ENCODE results near the gene FNDC3B.
"Not testable (repeated sequence)": the region's sequence is repeated elsewhere in the genome, so short reads cannot be mapped to it uniquely, and the experiment has no call there.

DNA sequence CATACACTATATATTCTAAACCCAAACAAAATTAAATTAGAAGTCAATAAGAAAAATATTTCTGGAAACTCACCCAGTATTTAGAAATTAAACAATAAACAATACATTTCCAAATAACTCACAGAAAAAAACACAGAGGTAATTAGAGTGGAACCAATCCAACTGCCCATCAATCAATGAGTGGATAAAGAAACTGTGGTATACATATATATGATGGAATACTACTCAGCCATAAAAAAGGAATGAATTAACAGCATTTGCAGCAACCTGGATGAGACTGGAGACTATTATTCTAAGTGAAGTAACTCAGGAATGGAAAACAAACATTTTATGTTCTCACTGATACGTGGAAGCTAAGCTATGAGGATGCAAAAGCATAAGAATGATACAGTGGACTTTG lies 37.8 kb upstream of the FNDC3B start:
- TF ChIP-seq, protein P1, sequence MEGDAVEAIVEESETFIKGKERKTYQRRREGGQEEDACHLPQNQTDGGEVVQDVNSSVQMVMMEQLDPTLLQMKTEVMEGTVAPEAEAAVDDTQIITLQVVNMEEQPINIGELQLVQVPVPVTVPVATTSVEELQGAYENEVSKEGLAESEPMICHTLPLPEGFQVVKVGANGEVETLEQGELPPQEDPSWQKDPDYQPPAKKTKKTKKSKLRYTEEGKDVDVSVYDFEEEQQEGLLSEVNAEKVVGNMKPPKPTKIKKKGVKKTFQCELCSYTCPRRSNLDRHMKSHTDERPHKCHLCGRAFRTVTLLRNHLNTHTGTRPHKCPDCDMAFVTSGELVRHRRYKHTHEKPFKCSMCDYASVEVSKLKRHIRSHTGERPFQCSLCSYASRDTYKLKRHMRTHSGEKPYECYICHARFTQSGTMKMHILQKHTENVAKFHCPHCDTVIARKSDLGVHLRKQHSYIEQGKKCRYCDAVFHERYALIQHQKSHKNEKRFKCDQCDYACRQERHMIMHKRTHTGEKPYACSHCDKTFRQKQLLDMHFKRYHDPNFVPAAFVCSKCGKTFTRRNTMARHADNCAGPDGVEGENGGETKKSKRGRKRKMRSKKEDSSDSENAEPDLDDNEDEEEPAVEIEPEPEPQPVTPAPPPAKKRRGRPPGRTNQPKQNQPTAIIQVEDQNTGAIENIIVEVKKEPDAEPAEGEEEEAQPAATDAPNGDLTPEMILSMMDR (IDR thresholded peaks at IDR 0.05; ENCODE audit: low read length), result not testable (repeated sequence)
- TF ChIP-seq EZH2 (IDR thresholded peaks at IDR 0.05; ENCODE audit: borderline replicate concordance, low read length), result not testable (repeated sequence)

All from OCI-LY1 (cell line).